GM12878 (cell line): Measurements from ENCODE around the gene MAP1A. TPM values are rescaled to one million over a fixed set of nuclear protein-coding genes. Genes with fewer than 3 reads are reported as not detected.

Experiments used
- CEBPZ ChIP-seq: fragments of 150-350 bp; IDR thresholded peaks from 2 replicates; pipeline ENCODE4 v1.6.1; 2016; ENCODE audit warnings: low read depth, low read length
- DPF2 ChIP-seq: fragments of 450-650 bp; IDR thresholded peaks from 2 replicates; pipeline ENCODE4 v1.6.1; 2017; ENCODE audit warnings: mild to moderate bottlenecking
- E4F1 ChIP-seq: fragments of 450-650 bp; IDR thresholded peaks from 2 replicates; pipeline ENCODE4 v1.6.1; 2018; ENCODE audit warnings: borderline replicate concordance, mild to moderate bottlenecking; ENCODE audit not compliant: partially characterized antibody
- ESRRA ChIP-seq: IDR thresholded peaks from 2 replicates; pipeline ENCODE4 v1.6.1; 2012; ENCODE audit warnings: mild to moderate bottlenecking, low read length, improper control_type of control experiment
- HSF1 ChIP-seq: fragments of 150-350 bp; IDR thresholded peaks from 2 replicates; pipeline ENCODE4 v1.6.1; 2014; ENCODE audit warnings: mild to moderate bottlenecking, low read depth, low read length
- NBN ChIP-seq: fragments of 450-650 bp; IDR thresholded peaks from 2 replicates; pipeline ENCODE4 v1.6.1; 2016
- NFYB ChIP-seq: IDR thresholded peaks from 2 replicates; pipeline ENCODE4 v1.6.1; 2011; ENCODE audit warnings: low read depth, mild to moderate bottlenecking, low read length, improper control_type of control experiment, moderate library complexity; ENCODE audit not compliant: insufficient read depth
- NR2C2 ChIP-seq: IDR thresholded peaks from 2 replicates; pipeline ENCODE4 v1.6.1; 2011; ENCODE audit warnings: borderline replicate concordance, low read depth; ENCODE audit not compliant: control insufficient read depth, insufficient read length
- RFX5 ChIP-seq: IDR thresholded peaks from 2 replicates; pipeline ENCODE4 v1.6.1; 2011; ENCODE audit warnings: low read depth, low read length, improper control_type of control experiment
- SP1 ChIP-seq: IDR thresholded peaks from one replicate; pipeline ENCODE4 v1.6.1; 2011; ENCODE audit warnings: low read depth, low read length
- SRF ChIP-seq, 2 experiments: IDR thresholded peaks; 2 replicates each; pipeline ENCODE4 v1.6.1; 2011; ENCODE audit warnings: low read depth in 2 of 2, low read length in 2 of 2, mild to moderate bottlenecking in 1 of 2, moderate library complexity in 1 of 2
- YY1 ChIP-seq: IDR thresholded peaks from 2 replicates; pipeline ENCODE4 v1.6.1; 2011; ENCODE audit warnings: low read depth, mild to moderate bottlenecking, low read length
- ZNF274 ChIP-seq: IDR thresholded peaks from one replicate; pipeline ENCODE4 v1.8.0; 2011; ENCODE audit not compliant: insufficient read length, insufficient read depth
- ZZZ3 ChIP-seq: IDR thresholded peaks from 2 replicates; pipeline ENCODE4 v1.6.1; 2011; ENCODE audit warnings: low read depth; ENCODE audit not compliant: control insufficient read depth, insufficient read length
- polyA plus RNA-seq, 11 experiments: library from polyadenylated mRNA; depleted of rRNA in 4 of 11; unstranded in 6 of 11; stranded (reverse) in 5 of 11; fragments of >200 nt; fragmentation: Nextera tagmentation in 4 of 11; fragmentation: Illumina TruSeq in 1 of 11; extraction: Ambion mirVana in 4 of 11; extraction: Trizol in 1 of 11; gene quantifications; 1 replicate in 1 of 11; 2 replicates in 10 of 11; pipeline versions ENCODE4 v1.2.1 to v1.2.3, GENCODE V29; 2011 to 2016; ENCODE audit warnings: inconsistent platforms in 2 of 11, missing spikeins in 2 of 11, low read depth in 1 of 11
- total RNA-seq, 4 experiments: library from RNA; depleted of rRNA in 3 of 4; stranded (reverse); fragments of >200 nt in 3 of 4; fragmentation: Illumina TruSeq in 1 of 4; extraction: Trizol in 1 of 4; gene quantifications; 2 replicates each; pipeline versions ENCODE4 v1.2.1 to v1.2.3, GENCODE V29; 2013 to 2021

MAP1A gene
- total and polyA plus RNA-seq, 10 of the 15 experiments (the other 5 are each of a cell fraction or from before 2014, with no cell fraction given), result under 0.01 to 0.10 (median 0.05) TPM

GRCh38 chr15:43492673-43493601 lies 24.5 kb upstream of the MAP1A start, which contains the start of gene TP53BP1 (continued):
- peak; percentile 29 for TF ChIP-seq CEBPZ
- TF ChIP-seq ZZZ3, result no peak
- 0 out of 4 replicates have a peak, but pooled peaks of 1 of the 2 experiments have one; percentile 0 for TF ChIP-seq SRF (IDR thresholded peaks at IDR 0.05; ENCODE audit: low read depth in 2 of 2, low read length in 2 of 2)
- peak; percentile 91 for TF ChIP-seq NFYB
- TF ChIP-seq ZNF274, result no peak
- TF ChIP-seq RFX5, result peak; percentile 49; the same call in 1 of the 2 replicates
- TF ChIP-seq HSF1, result no peak
- TF ChIP-seq NBN, result peak; percentile 89
- TF ChIP-seq NR2C2, result no peak
- TF ChIP-seq YY1, result peak; percentile 78
- peak; percentile 31 for TF ChIP-seq E4F1
- TF ChIP-seq DPF2, result peak; percentile 99
- TF ChIP-seq ESRRA, result 0 out of 2 replicates have a peak, but pooled peaks have one; percentile 13
- peak; percentile 94 for TF ChIP-seq SP1
- TF ChIP-seq, all 136 proteins: peak for 28
